K562 (cell line): ENCODE data around the gene ATIC. TPM values are rescaled to one million over a fixed set of nuclear protein-coding genes. Genes with fewer than 3 reads are reported as not detected.

Experiments used
- ATAC-seq: fragments of 200-7000 bp; cut with Tn5 transposase; 3 replicates; pipeline ENCODE4 v1.9.1; 2020; ENCODE audit warnings: moderate library complexity
- BruUV-seq: library from RNA; stranded (reverse); fragments of 400-500 nt; replicated peaks from 2 replicates; lab custom pipeline; 2021; lab: Mats Ljungman, UMichigan
- CTCF ChIA-PET: fragments of 300-600 bp; formaldehyde crosslinking; extraction: SDS; loops from one replicate; lab custom pipeline; 2021; ENCODE audit warnings: low intra/inter-chr PET ratio; lab: Yijun Ruan, JAX
- POLR2A ChIA-PET: fragments of 300-600, 350-650 bp; sonication (Branson Sonifier 250); formaldehyde crosslinking; extraction: SDS; loops from one replicate; lab custom pipeline; 2021; ENCODE audit warnings: antibody characterized with exemption, inconsistent platforms; lab: Yijun Ruan, JAX
- DNase-seq, 4 experiments: peaks; one replicate each; pipeline versions ENCODE4 v3.0.0 to v3.0.0-alpha.2; 2011 to 2018; ENCODE audit warnings: low spot score in 3 of 4, mixed read lengths in 3 of 4; ENCODE audit errors: extremely low read depth in 1 of 4
- FAIRE-seq: peaks from 2 replicates; lab custom pipeline; 2011; peaks lifted over from hg19 to GRCh38; lab: Jason Lieb, UNC
- H2AFZ ChIP-seq: 2 replicates; pipeline ENCODE4 v1.6.0; 2011; ENCODE audit warnings: low read depth, low read length, control low read depth, inconsistent platforms
- H3K27ac ChIP-seq: fragments of 200-600 bp; 3 replicates; pipeline ENCODE4 v1.8.0; 2011; ENCODE audit warnings: low read depth, mild to moderate bottlenecking, control low read depth, inconsistent platforms, low read length, moderate library complexity, mixed read lengths; ENCODE audit errors: extremely low read depth
- H3K27me3 ChIP-seq, 2 experiments: fragments of 300-600 bp in 1 of 2; 2 replicates in 1 of 2; 3 replicates in 1 of 2; pipeline versions ENCODE4 v1.6.0 to v1.8.0; 2011; ENCODE audit warnings: inconsistent platforms in 2 of 2, low read length in 2 of 2, mild to moderate bottlenecking in 1 of 2, mixed read lengths in 1 of 2, moderate library complexity in 1 of 2; ENCODE audit not compliant: control insufficient read depth in 2 of 2, insufficient read depth in 2 of 2
- H3K36me3 ChIP-seq: fragments of 300-600 bp; 3 replicates; pipeline ENCODE4 v1.8.0; 2011; ENCODE audit warnings: mild to moderate bottlenecking, low read length, inconsistent platforms; ENCODE audit not compliant: control insufficient read depth, insufficient read depth
- H3K4me1 ChIP-seq, 2 experiments: fragments of 200-600 bp in 1 of 2; replicated peaks in 1 of 2; 2 replicates in 1 of 2; 3 replicates in 1 of 2; pipeline versions ENCODE4 v1.5.1 to v1.8.0; 2011; ENCODE audit warnings: inconsistent platforms in 2 of 2, low read length in 2 of 2, mild to moderate bottlenecking in 1 of 2, mixed read lengths in 1 of 2, moderate library complexity in 1 of 2; ENCODE audit not compliant: control insufficient read depth in 2 of 2, insufficient read depth in 2 of 2
- H3K4me2 ChIP-seq: 2 replicates; pipeline ENCODE4 v1.6.1; 2011; ENCODE audit warnings: low read length, control low read depth, inconsistent platforms, mixed read lengths; ENCODE audit not compliant: insufficient read depth
- H3K4me3 ChIP-seq: fragments of 200-600 bp; sonication (generic), shearing (Covaris generic); 2 replicates; pipeline ENCODE4 v1.5.1; 2016; ENCODE audit warnings: control low read depth, inconsistent platforms
- H3K79me2 ChIP-seq: fragments of 200-600 bp; 3 replicates; pipeline ENCODE4 v1.8.0; 2011; ENCODE audit warnings: low read length, inconsistent platforms; ENCODE audit not compliant: control insufficient read depth, insufficient read depth
- H3K9ac ChIP-seq, 2 experiments: 2 replicates each; pipeline versions ENCODE4 v1.6.0 to v1.6.1; 2011; ENCODE audit warnings: low read depth in 2 of 2, low read length in 2 of 2, control low read depth in 1 of 2, inconsistent platforms in 1 of 2, mild to moderate bottlenecking in 1 of 2, mixed read lengths in 1 of 2; ENCODE audit not compliant: insufficient read depth in 1 of 2
- H3K9me1 ChIP-seq: one replicate; pipeline ENCODE4 v1.6.0; 2011; ENCODE audit warnings: inconsistent platforms, mild to moderate bottlenecking, low read length, moderate library complexity; ENCODE audit not compliant: control insufficient read depth, insufficient read depth
- H3K9me3 ChIP-seq: replicated peaks from 2 replicates; pipeline ENCODE4 v1.5.1; 2011; ENCODE audit warnings: low read depth, low read length, inconsistent platforms; ENCODE audit not compliant: control insufficient read depth, insufficient read depth
- H4K20me1 ChIP-seq: replicated peaks from 2 replicates; pipeline ENCODE4 v1.6.1; 2011; ENCODE audit warnings: low read length, inconsistent platforms, mixed read lengths; ENCODE audit not compliant: control insufficient read depth, insufficient read depth
- CXXC5 ChIP-seq: fragments of 250-450 bp; sonication (Bioruptor Pico); IDR thresholded peaks from 2 replicates; pipeline ENCODE4 v1.8.0; 2022; ENCODE audit warnings: inconsistent platforms, mild to moderate bottlenecking, moderate library complexity
- DEAF1 ChIP-seq: fragments of 450-650 bp; formaldehyde crosslinking; IDR thresholded peaks from 2 replicates; pipeline ENCODE4 v1.4.0; 2020; ENCODE audit warnings: mild to moderate bottlenecking, moderate library complexity
- MLX ChIP-seq, 2 experiments: fragments of 450-650 bp in 1 of 2; sonication (generic) in 1 of 2; formaldehyde crosslinking; conservative IDR thresholded peaks; 2 replicates each; pipeline versions ENCODE4 v1.4.0 to v1.8.1; 2020 to 2022; ENCODE audit warnings: mild to moderate bottlenecking in 1 of 2, missing genetic modification reagents in 1 of 2
- NRF1 ChIP-seq, 2 experiments: fragments of 450-650 bp; IDR thresholded peaks in 1 of 2; conservative IDR thresholded peaks in 1 of 2; 2 replicates each; pipeline ENCODE4 v1.6.1; 2014; ENCODE audit warnings: mild to moderate bottlenecking in 2 of 2
- PTRF ChIP-seq: fragments of 450-650 bp; IDR thresholded peaks from 2 replicates; pipeline ENCODE4 v1.6.1; 2016; ENCODE audit warnings: mild to moderate bottlenecking, missing genetic modification characterization, missing compliant biosample characterization
- RAD21 ChIP-seq, 2 experiments: fragments of 250-450 bp in 1 of 2; fragments of 450-650 bp in 1 of 2; sonication (Bioruptor Pico) in 1 of 2; formaldehyde crosslinking in 1 of 2; IDR thresholded peaks in 1 of 2; conservative IDR thresholded peaks in 1 of 2; 2 replicates each; pipeline versions ENCODE4 v1.4.0 to v1.8.0; 2020 to 2022; ENCODE audit warnings: mild to moderate bottlenecking in 2 of 2, moderate library complexity in 1 of 2
- SRF ChIP-seq, 2 experiments: fragments of 250-450, 450-650 bp in 1 of 2; sonication (Bioruptor Pico) in 1 of 2; sonication (generic) in 1 of 2; formaldehyde crosslinking; IDR thresholded peaks; 2 replicates each; pipeline versions ENCODE4 v1.5.0 to v1.5.1; 2020 to 2022; ENCODE audit warnings: mild to moderate bottlenecking in 1 of 2, missing genetic modification reagents in 1 of 2
- ZBTB43 ChIP-seq: sonication (generic); formaldehyde crosslinking; IDR thresholded peaks from 2 replicates; pipeline ENCODE4 v1.8.0; 2023; ENCODE audit warnings: mild to moderate bottlenecking, missing genetic modification reagents
- ZNF512 ChIP-seq: IDR thresholded peaks from 2 replicates; pipeline ENCODE4 v1.6.1; 2016; ENCODE audit warnings: missing genetic modification characterization, missing compliant biosample characterization
- WGBS: fragments of 100-300 bp; shearing (Covaris generic); methylation state at CpG from one replicate; pipeline ENCODE4 v1.1.6; 2016; ENCODE audit warnings: low coverage, mixed read lengths; ENCODE audit not compliant: insufficient coverage; ENCODE audit errors: missing lambda C conversion rate; 5-methylcytosine and 5-hydroxymethylcytosine counted together
- in situ Hi-C: fragments of 300-500 bp; cut with MboI; formaldehyde crosslinking; loops from 4 replicates; pipeline ENCODE4 v1.15.0; 2018; ENCODE audit warnings: inconsistent platforms, mixed read lengths
- intact Hi-C: fragments of 100-400 bp; cut with micrococcal nuclease; formaldehyde crosslinking; loops from 2 replicates; pipeline ENCODE4 v1.14.2; 2022
- polyA plus RNA-seq, 8 experiments: library from polyadenylated mRNA; depleted of rRNA in 4 of 8; stranded (reverse) in 5 of 8; unstranded in 3 of 8; fragments of >200 nt; fragmentation: Nextera tagmentation in 2 of 8; fragmentation: Illumina TruSeq in 1 of 8; extraction: Ambion mirVana in 2 of 8; extraction: Trizol in 1 of 8; gene quantifications; 2 replicates each; pipeline versions ENCODE4 v1.2.1 to v1.2.3, GENCODE V29; 2011 to 2014; ENCODE audit warnings: inconsistent platforms in 1 of 8, missing spikeins in 1 of 8
- total RNA-seq, 7 experiments: library from RNA; depleted of rRNA in 6 of 7; stranded (reverse); fragments of >200 nt in 6 of 7; fragmentation: Illumina TruSeq in 2 of 7; extraction: Trizol in 2 of 7; gene quantifications; 2 replicates each; pipeline versions ENCODE4 v1.2.1 to v1.2.3, GENCODE V29; 2011 to 2021; ENCODE audit warnings: low replicate concordance in 1 of 7

ATIC gene
- total and polyA plus RNA-seq, 9 of the 15 experiments (the other 6 are each of a cell fraction or from before 2014, with no cell fraction given) = 45.6 to 480 (median 212) TPM

- Histone ChIP-seq H3K4me3 (no peak overlapping the region), H3K4me2 (no peak overlapping the region), H3K36me3 (no peaks in the 10 kb centered on the region), H2AFZ (no peak overlapping the region), H3K27me3 (no peaks in the 10 kb centered on the region), H3K27ac (no peak overlapping the region), H3K9me1 (no peaks in the 10 kb centered on the region), H4K20me1 (no peaks in the 10 kb centered on the region), H3K79me2 (no peaks in the 10 kb centered on the region), H3K4me1 (no peaks in the 10 kb centered on the region; a peak in 2 of 5 replicates), H3K9me3 (no peaks in the 10 kb centered on the region), H3K9ac (no peak overlapping the region)
- in situ Hi-C loops (no loop called here), intact Hi-C loops (no loop called here)
- no peak for FAIRE-seq
- ChIA-PET POLR2A (no interaction called here), CTCF (interaction anchor here (0.6 kb wide), 1 partner anchor 461 kb away, joined by 3 read pairs; no protein-coding TSS in a partner anchor)
- WGBS = 46% methylated on average over 4 of the region's 4 CpGs
- no TSS peak for BruUV-seq
- no peak for DNase-seq
- TF ChIP-seq NRF1 (conservative IDR thresholded peaks at IDR 0.05 in 1 of 2, IDR thresholded peaks at IDR 0.05 in 1 of 2) (no peak), PTRF (tag) (no peak), ZBTB43 (no peak), DEAF1 (CRISPR knock-in tag) (no peak), CXXC5 (CRISPR knock-in tag) (no peak), ZNF512 (tag) (peak; percentile 24; the same call in 1 of the 2 replicates), SRF (CRISPR knock-in tag; IDR thresholded peaks at IDR 0.05) (no peak), MLX (CRISPR knock-in tag; conservative IDR thresholded peaks at IDR 0.05) (no peak), RAD21 (CRISPR knock-in tag; conservative IDR thresholded peaks at IDR 0.05 in 1 of 2, IDR thresholded peaks at IDR 0.05 in 1 of 2) (0 out of 4 replicates have a peak, but pooled peaks of 1 of the 2 experiments have one; percentile 2)
- no peak for ATAC-seq
These were observed 41.8 kb upstream of the ATIC start for GRCh38 chr2:215270118-215270451.
